GM18951 (cell line): ENCODE data around the gene CCDC74A.
"Not testable (repeated sequence)": the region's sequence is repeated elsewhere in the genome, so short reads cannot be mapped to it uniquely, and the experiment has no call there.

Experiments used
- POLR2A ChIP-seq: IDR thresholded peaks from 4 replicates; pipeline ENCODE4 v1.6.1; 2011; ENCODE audit warnings: mild to moderate bottlenecking; ENCODE audit not compliant: insufficient read length, insufficient read depth; ENCODE audit errors: extremely low read depth
- in situ Hi-C: fragments of 300-500 bp; cut with MboI; formaldehyde crosslinking; loops from one replicate; pipeline ENCODE4 v1.12.0; 2022; ENCODE audit warnings: low sequenced_read_pairs, mixed read lengths, inconsistent platforms; ENCODE audit not compliant: unreplicated experiment

CCDC74A gene

DNA sequence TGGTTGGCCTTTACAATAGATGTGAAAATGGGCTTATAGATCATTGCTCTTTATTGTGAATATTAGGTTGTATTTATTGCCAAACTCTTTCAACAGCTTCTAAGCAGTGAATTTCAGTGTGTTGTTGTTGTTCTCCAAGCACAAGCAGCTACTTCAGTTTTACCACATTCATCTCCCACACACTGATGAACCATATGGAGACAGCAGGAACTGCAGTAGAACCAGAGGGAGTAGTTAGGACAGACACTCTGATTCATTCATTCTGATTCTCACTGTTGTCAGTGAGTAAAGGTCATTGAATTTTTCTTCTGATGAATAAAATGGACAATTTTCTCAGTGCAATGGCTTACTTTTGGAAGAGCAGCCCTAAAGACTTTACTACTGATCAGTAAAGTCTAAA, 40.2 kb downstream of the CCDC74A start:
- no peak for TF ChIP-seq POLR2A
- in situ Hi-C loops = no loop called here

DNA sequence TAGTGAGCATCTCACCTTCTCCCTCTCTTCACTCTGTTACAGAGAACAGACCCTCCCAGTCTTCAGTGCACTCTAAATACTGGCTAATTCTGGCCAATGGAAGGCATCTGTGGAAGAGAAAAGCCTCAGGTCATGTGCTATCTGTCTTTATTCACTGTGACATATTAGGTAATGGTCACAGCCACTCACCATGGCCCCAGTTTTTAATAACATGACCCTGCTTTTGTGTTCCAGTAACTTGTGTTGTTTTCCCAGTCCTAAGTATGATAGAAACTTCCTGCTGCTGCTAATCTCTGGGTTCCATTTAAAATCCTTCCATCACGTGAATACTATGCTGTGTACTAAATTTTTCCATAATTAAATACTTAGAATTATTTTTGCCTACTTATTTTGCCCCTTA, 40.7 kb downstream of the CCDC74A start:
- in situ Hi-C loops = not testable (repeated sequence)

DNA sequence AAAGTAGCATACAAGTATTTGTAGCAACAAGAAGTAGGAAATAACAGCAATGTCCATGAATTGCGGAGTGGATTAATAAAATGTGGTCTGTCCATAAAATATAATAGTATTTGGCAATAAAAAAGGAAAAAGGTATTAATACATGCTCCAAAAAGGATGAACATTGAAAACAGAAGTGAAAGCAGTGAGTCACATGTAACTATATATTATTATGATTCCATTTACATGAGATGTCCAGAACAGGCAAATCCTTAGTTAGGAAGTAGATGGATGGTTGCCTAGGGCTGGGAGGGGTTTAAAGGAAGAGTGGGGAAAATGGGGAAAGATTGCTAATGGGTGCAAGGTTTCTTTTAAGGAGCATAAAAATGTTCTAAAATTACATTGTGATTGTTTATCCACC, 44.5 kb downstream of the CCDC74A start:
- in situ Hi-C loops = no loop called here

DNA sequence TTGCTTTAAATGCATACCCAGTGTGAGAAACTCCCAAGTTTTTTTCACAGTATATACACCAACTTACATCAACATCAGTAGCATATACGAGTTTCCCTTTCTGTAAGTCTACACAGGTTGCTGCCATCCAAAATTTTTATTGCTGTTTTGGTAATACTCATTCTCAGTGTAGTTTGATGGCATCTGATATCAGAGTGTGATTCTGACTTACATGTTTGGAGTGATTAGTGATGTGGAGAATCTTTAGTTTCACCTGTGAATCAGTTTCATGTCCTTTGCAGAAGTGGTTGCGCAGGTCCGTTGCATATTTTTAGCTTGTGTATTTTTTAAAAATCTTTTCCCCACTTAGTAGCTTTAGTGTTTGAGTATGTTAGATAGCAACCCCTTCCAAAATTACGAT, 50.1 kb downstream of the CCDC74A start:
- in situ Hi-C loops = no loop called here
- TF ChIP-seq POLR2A = no peak

More for the DNA sequence above, 44.5 kb downstream of the CCDC74A start:
- no peak for TF ChIP-seq POLR2A

DNA sequence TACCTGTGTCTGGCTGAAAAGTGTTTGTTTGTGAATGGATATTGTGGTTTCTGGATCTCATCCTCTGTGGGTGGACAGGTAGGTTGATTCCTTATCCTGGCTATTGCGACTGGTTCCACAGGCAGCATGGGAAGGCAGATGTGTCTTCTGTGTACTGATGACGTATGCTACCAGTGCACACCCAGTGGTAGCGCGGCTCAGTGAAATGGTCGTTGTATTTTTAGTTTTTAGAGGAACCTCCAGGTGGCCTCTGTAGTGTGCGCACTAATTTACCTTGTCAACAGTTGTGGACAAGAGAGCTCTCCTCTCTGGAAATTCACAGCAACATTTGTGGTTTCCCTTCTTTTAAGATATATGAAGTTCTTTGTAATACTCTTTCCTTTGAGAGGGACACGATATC, 52.5 kb downstream of the CCDC74A start:
- in situ Hi-C loops = no loop called here
- TF ChIP-seq POLR2A = no peak
